Measurements from ENCODE around the gene INO80B.

Gene INO80B

GRCh38 chr2:74497777-74498499 is 43.1 kb downstream of the INO80B start:
- DNase-seq, result peak in 1 of 10 donors; percentile 80
- intact Hi-C loops (cut with DNase I), result no loop called here

DNA sequence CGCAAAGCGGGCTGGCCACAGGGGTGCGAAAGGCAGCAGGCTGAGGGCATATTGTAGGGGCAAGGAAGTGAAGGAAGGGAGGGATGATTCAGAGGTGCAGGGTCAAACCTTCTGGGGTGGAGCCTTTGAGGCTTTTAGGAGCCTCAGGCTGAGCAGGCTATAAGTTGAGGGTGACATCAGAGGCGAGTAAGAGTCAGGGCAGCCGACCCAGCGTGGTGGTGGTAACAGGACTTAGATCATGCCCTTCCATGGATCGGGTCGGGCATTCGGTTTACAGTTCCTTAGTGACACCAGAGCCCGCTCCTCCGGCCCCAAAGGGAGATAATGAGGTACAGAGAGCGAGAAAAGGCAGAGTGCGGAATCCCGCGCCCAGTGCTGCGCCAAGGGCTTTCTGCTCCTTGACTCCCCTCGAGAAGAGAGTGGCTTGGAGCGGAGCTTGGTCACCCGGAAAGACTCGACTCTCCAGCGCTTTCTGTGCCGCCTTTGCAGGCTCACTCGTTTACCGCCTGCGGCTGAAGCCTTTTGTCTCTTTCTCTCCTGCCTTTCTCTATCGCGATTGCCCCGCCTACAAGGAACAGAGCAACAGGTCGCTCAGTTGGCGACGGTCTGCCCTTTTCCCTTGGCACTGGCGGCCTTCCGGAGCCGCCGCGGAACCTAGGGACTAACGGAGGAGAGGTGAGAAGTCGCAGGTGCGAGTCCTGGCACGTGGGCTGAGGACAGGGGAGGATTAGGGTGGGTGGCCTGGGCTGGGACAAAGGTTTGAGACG is 43.8 kb downstream of the INO80B start:
- intact Hi-C loops (cut with DNase I), result no loop called here
- DNase-seq, result no peak

GRCh38 chr2:74499267-74499939 is 44.5 kb downstream of the INO80B start, which contains the start of gene LBX2:
Gene LBX2 (minus strand): TSS chr2:74499603. CDS start chr2:74499537, 66 bp downstream.
- intact Hi-C loops (cut with DNase I), result no loop called here
- no peak for DNase-seq

DNA sequence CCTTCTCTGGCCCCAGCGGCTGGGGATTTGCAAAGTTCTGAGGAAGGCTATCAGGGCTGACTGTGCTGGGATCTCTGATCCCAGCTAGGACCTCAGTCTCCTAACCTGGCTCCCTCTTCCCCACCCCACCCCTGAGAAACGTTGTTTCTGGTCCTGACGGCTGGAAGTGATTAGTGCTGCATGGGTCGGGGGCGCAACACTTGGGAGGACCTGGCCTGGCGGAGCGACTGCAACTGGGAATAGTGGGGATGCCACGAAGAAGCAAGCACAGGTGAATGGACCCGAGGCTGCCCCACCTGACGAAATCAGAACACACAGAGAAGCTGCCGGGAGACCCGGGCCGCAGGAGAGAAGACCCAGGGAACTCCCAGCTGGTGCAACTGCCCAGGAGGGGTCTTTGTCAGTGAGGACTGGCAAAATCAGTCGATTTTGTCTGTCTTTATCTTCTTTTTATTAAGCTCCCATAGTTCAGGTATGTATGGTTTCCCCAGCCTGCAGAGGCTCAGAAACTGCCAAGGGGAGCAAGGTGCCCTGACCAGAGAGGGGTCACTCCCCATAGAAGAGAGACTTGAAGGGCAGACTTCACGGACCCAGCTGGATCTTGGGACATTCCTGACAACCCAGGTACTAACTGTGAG is 45.2 kb downstream of the INO80B start:
- intact Hi-C loops (cut with DNase I), result loop anchor here (5.0 kb wide), 1 partner anchor 87 kb away; no protein-coding TSS in a partner anchor

DNA sequence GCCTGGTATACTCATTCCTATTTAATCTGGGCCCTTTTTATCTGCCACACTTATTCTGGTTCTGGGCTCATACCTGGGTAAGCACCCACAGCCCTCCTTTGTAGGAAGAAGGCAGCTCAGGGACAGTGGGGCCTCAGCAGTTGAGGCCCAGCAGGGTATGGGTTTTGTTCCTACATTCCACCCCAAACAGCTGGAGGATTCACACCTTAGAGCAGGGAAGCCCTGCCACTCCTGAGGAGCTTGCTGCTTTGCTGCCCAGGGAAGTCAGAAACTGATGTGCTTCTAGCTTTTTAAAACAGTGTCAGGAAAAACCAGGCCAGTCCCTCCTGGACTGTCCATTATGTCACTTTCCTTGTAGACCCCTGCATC is 45.7 kb downstream of the INO80B start:
- DNase-seq, result peak in 1 of 10 donors; percentile 25
- intact Hi-C loops (cut with DNase I), result loop anchor here (5.0 kb wide), 1 partner anchor 87 kb away; no protein-coding TSS in a partner anchor

More for the DNA sequence above, 45.2 kb downstream of the INO80B start:
- DNase-seq, result no peak

DNA sequence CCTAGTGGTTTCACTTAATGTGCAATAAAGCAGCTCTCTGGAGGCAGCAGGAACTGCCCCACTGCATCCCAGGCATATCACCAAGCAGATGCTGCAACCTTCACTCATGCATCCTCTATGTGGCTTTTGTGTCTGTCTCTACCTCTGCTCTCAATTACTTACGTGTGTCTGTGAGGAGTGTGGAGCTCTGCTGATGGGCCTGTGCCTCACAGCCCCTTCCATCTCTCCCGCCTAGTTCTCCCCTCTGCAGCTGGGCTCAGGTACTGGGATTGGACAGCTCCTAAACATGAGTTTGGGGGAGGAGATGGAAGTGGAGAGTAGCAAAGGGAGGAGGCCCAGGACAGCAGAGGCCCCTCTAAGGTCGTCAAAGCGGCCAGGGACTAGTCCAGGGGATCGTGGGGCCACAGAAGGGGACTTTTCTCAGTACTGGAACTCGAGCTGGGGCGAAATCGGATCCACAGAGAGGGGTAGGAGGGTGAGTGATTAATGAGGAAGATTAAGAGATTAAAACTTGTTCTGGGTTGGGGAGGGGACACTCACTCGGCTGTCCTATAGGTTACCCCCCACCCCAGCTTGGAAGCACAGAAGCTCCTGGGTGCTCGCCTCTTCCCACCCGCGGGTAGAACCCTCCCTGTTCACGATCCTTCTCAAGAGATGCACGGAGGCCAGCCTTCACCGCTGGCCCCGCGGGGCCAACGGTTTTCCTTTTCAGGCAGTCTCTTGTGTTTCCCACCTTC is 46.6 kb downstream of the INO80B start:
- intact Hi-C loops (cut with DNase I), result loop anchor here (5.0 kb wide), 1 partner anchor 86 kb away; no protein-coding TSS in a partner anchor
- peak in 1 of 10 donors; percentile 49 for DNase-seq

GRCh38 chr2:74502147-74502719 is 47.3 kb downstream of the INO80B start:
- peak in 2 of 10 donors; percentile 45 to 75 for DNase-seq
- intact Hi-C loops (cut with DNase I), result loop anchor here (5.0 kb wide), 1 partner anchor 85 kb away; no protein-coding TSS in a partner anchor

DNA sequence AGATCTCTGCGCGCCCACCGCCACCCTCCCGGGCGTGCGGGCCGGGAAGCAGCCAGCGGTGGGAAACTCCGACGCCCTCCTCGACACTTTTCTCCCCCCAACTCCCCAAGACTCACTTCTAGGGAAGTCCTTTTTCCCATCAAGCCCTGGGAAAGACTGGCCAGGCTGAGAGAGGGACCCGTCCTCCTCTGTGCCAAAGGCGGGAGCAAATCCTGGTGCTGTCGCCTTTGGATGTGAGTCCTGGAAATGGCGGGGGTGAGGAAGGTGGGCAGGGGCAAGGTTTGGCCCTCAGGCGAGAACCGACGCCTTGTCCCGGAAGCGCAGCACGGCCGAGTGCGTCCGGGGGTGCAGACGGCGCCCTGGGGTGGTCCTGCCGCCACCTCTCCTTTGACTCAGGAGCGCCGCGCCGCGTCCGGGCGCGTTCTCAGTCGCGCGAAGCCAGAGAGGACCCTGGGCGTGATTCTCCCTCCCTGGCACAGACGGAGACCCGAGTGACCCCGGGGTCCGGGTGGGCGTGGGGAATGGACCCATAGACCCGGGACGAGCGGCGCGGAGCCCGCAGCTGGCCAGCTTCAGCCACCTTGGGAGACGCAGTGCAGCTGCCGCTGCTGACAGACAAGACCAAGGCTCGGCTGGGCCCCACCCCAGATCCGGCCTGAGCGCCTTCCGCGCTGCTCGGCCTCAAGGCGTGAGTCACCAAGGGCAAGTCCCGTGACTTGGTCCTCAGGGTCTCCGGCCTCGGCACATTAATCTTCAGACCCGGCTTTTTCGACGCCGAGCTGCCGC is 48.0 kb downstream of the INO80B start:
- intact Hi-C loops (cut with DNase I), result loop anchor here (5.0 kb wide), 1 partner anchor 84 kb away; no protein-coding TSS in a partner anchor
- DNase-seq, result peak in 2 of 10 donors; percentile 80 to 81

DNA sequence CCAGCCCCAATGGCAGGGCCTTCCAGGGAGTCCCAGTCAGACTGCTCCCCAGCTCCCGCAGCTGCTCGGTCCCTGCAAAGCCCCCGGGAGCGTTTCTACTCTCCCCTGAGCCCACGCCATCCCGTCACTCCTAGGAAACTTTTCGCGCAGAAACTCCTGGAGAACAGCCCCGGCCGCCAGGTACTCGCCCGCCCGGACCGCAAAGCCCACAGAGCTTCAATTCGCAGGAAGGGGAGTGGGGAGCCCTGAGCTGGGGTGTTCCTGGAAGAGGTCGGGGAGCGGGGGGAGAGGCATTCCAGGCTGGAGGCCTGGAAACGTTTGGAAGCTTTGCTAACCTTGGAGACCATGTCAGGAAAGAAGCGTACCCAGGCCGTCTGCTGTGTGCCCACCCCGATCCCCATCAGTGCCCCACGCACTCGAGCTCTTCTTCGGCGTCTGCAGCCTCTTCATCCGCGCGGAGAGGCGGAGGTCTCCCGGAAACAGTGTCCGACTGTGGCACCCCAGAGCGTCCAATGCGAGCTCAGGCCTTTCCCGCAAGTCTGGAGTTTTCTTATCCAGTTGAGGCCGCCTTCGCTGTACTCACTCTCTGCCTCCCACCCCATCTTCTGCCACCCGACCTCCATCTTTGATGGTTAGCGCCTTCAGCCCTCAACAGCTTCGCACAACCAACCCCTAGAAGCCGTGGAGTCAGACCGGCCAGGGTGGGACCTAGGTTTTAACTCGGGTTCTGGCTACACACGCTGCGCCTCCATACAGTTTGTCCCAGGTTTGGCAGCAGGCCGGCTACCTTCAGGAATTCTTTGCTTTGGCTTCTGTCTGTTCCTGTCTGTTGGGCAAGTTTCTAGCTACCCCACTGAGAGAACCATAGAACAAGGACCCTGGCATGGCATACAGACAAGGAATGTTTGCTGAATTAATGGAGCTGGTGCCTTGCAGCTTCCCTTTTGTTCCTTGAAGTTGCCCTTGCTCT is 48.9 kb downstream of the INO80B start:
- peak in 2 of 10 donors; percentile 69 to 81 for DNase-seq

GRCh38 chr2:74504591-74504990 is 49.7 kb downstream of the INO80B start:
- intact Hi-C loops (cut with DNase I), result loop anchor here (5.0 kb wide), 1 partner anchor 83 kb away; no protein-coding TSS in a partner anchor

More for the DNA sequence above, 48.9 kb downstream of the INO80B start:
- intact Hi-C loops (cut with DNase I), result loop anchor here (5.0 kb wide), 1 partner anchor 84 kb away; no protein-coding TSS in a partner anchor

GRCh38 chr2:74505448-74506246 is 50.8 kb downstream of the INO80B start:
- intact Hi-C loops (cut with DNase I), result no loop called here

More at GRCh38 chr2:74504591-74504990, 49.7 kb downstream of the INO80B start:
- DNase-seq, result peak in 1 of 10 donors; percentile 7

GRCh38 chr2:74507145-74507925 is 52.4 kb downstream of the INO80B start, which contains the start of gene PCGF1:
Gene PCGF1 (minus strand): TSS chr2:74507695. CDS start chr2:74507668, 27 bp downstream.
- intact Hi-C loops (cut with DNase I), result loop anchor here (1.0 kb wide), 1 partner anchor 24 kb away; the partner anchor contains the start of gene TTC31
- peak; percentile 91 to 99 (median 98) for DNase-seq

More at GRCh38 chr2:74505448-74506246, 50.8 kb downstream of the INO80B start:
- DNase-seq, result peak in 2 of 10 donors; percentile 31 to 75

All from posterior cingulate gyrus (tissue), 11 donors.